ENCODE data around the gene ZBTB32. TPM values are rescaled to one million over a fixed set of nuclear protein-coding genes. Genes with fewer than 3 reads are reported as not detected.

The ZBTB32 gene
- total and polyA plus RNA-seq, 8 donors, result 0.13 to 0.14 TPM; not detected in 6

GRCh38 chr19:35740423-35741202, 36.3 kb downstream of the ZBTB32 start:
- H3K27ac ChIP-seq, result peak overlapping the region; percentile 78 to 85 (median 82)
- no peaks in the 10 kb centered on the region for H3K27me3 ChIP-seq
- H3K4me3 ChIP-seq, result peak overlapping the region; percentile 27 to 60 (median 54)
- DNase-seq (peak; percentile 96 to 99 (median 98)), ATAC-seq (peak; percentile 77 to 88 (median 82)), FAIRE-seq (no peak)
- no peaks in the 10 kb centered on the region for H3K9me3 ChIP-seq
- intact Hi-C loops (cut with DNase I), result no loop called here
- H3K4me1 ChIP-seq, result peaks cover 4 to 10% (median 7%) of the 10 kb centered on the region in 3 donors
- 0 to 1% methylated on average over 59 to 63 of the region's 63 CpGs for WGBS, 2 donors
- no peak for TF ChIP-seq CTCF (IDR thresholded peaks at IDR 0.05)
- H3K36me3 ChIP-seq, result peaks cover 0 to 10% (median 5%) of the 10 kb centered on the region in 3 donors

GRCh38 chr19:35741203-35741515, 36.8 kb downstream of the ZBTB32 start:
- WGBS, 2 donors, result 3 to 4% methylated on average over 12 of the region's 12 CpGs
- no peak for ATAC-seq
- no peak for DNase-seq
- no peak for TF ChIP-seq CTCF (IDR thresholded peaks at IDR 0.05)
- no peaks in the 10 kb centered on the region for H3K27me3 ChIP-seq
- H3K9me3 ChIP-seq, result no peaks in the 10 kb centered on the region
- H3K4me3 ChIP-seq, result peak overlapping the region; percentile 26 to 60 (median 41)
- peaks cover 4 to 10% (median 8%) of the 10 kb centered on the region in 3 donors for H3K4me1 ChIP-seq
- peak overlapping the region; percentile 78 to 85 (median 82) for H3K27ac ChIP-seq
- intact Hi-C loops (cut with DNase I), result no loop called here
- peaks cover 0 to 10% (median 5%) of the 10 kb centered on the region in 3 donors for H3K36me3 ChIP-seq
- FAIRE-seq, result no peak

- 84 to 91% methylated on average over 9 of the region's 9 CpGs for WGBS, 2 donors
- FAIRE-seq (no peak), DNase-seq (peak in 1 of 6 donors; percentile 30), ATAC-seq (no peak)
- H3K27me3 ChIP-seq, result no peaks in the 10 kb centered on the region
- peaks cover 4 to 13% (median 10%) of the 10 kb centered on the region in 3 donors for H3K4me1 ChIP-seq
- peaks cover 0 to 5% (median 3%) of the 10 kb centered on the region in 3 donors for H3K36me3 ChIP-seq
- H3K27ac ChIP-seq, result peak within 1 kb of the TSS; percentile 78 to 85 (median 82)
- H3K4me3 ChIP-seq, result peak within 1 kb of the TSS in 2 of 4 donors; percentile 55 to 60
- intact Hi-C loops (cut with DNase I), result no loop called here
- H3K9me3 ChIP-seq, result no peaks in the 10 kb centered on the region
- TF ChIP-seq CTCF (IDR thresholded peaks at IDR 0.05), result no peak
Observed at GRCh38 chr19:35742121-35742724, 37.9 kb downstream of the ZBTB32 start, which contains the start of gene IGFLR1. TSS of gene IGFLR1 (minus strand) at chr19:35742452. CDS start at chr19:35741180, 1,272 bp downstream.

- H3K4me1 ChIP-seq, result peaks cover 7 to 16% (median 10%) of the 10 kb centered on the region in 3 donors
- H3K27me3 ChIP-seq, result no peaks in the 10 kb centered on the region
- H3K36me3 ChIP-seq, result no peaks in the 10 kb centered on the region
- ATAC-seq (no peak), DNase-seq (peak in 2 of 6 donors; percentile 42 to 43), FAIRE-seq (no peak)
- no peak for TF ChIP-seq CTCF (IDR thresholded peaks at IDR 0.05)
- no peaks in the 10 kb centered on the region for H3K9me3 ChIP-seq
- no peak overlapping the region for H3K27ac ChIP-seq
- peak overlapping the region in 1 of 4 donors; percentile 85 for H3K4me3 ChIP-seq
- WGBS, 2 donors, result 84 to 87% methylated on average over 19 of the region's 19 CpGs
- intact Hi-C loops (cut with DNase I), result no loop called here
Observed at GRCh38 chr19:35743640-35744429, 39.5 kb downstream of the ZBTB32 start.
